ENCODE results near the gene CDH13. TPM values are rescaled to one million over a fixed set of nuclear protein-coding genes. Genes with fewer than 3 reads are reported as not detected.
"Not testable (repeated sequence)": the region's sequence is repeated elsewhere in the genome, so short reads cannot be mapped to it uniquely, and the experiment has no call there.

CDH13 gene
- total RNA-seq, 1 donor from 2014 or later = not detected

GRCh38 chr16:82881516-82881915 lies 254.7 kb downstream of the CDH13 start:
- intact Hi-C loops (cut with micrococcal nuclease) = no loop called here

- intact Hi-C loops (cut with micrococcal nuclease) = no loop called here
Measured at GRCh38 chr16:82882226-82882625, 255.5 kb downstream of the CDH13 start.

GRCh38 chr16:82882982-82883835 lies 256.4 kb downstream of the CDH13 start:
- intact Hi-C loops (cut with micrococcal nuclease) = no loop called here

- intact Hi-C loops (cut with micrococcal nuclease) = no loop called here
Measured at GRCh38 chr16:82884320-82884898, 257.6 kb downstream of the CDH13 start.

GRCh38 chr16:82886146-82886545 lies 259.4 kb downstream of the CDH13 start:
- intact Hi-C loops (cut with micrococcal nuclease) = no loop called here

GRCh38 chr16:82888591-82889001 lies 261.8 kb downstream of the CDH13 start:
- intact Hi-C loops (cut with micrococcal nuclease) = no loop called here

- intact Hi-C loops (cut with micrococcal nuclease) = no loop called here
Measured at GRCh38 chr16:82891424-82891823, 264.7 kb downstream of the CDH13 start.

- intact Hi-C loops (cut with micrococcal nuclease) = no loop called here
Measured at GRCh38 chr16:82891918-82892317, 265.1 kb downstream of the CDH13 start.

- intact Hi-C loops (cut with micrococcal nuclease) = no loop called here
Measured at GRCh38 chr16:82892324-82892723, 265.6 kb downstream of the CDH13 start.

GRCh38 chr16:82895843-82896242 lies 269.1 kb downstream of the CDH13 start:
- intact Hi-C loops (cut with micrococcal nuclease) = no loop called here

- intact Hi-C loops (cut with micrococcal nuclease) = no loop called here
Measured at GRCh38 chr16:82899006-82899405, 272.2 kb downstream of the CDH13 start.

- intact Hi-C loops (cut with micrococcal nuclease) = no loop called here
Measured at GRCh38 chr16:82899731-82900450, 273.1 kb downstream of the CDH13 start.

- intact Hi-C loops (cut with micrococcal nuclease) = no loop called here
Measured at GRCh38 chr16:82900559-82900958, 273.8 kb downstream of the CDH13 start.

- intact Hi-C loops (cut with micrococcal nuclease) = no loop called here
Measured at GRCh38 chr16:82911925-82912324, 285.2 kb downstream of the CDH13 start.

- intact Hi-C loops (cut with micrococcal nuclease) = no loop called here
Measured at GRCh38 chr16:82915139-82915824, 288.5 kb downstream of the CDH13 start.

- intact Hi-C loops (cut with micrococcal nuclease) = no loop called here
Measured at GRCh38 chr16:82917886-82918595, 291.3 kb downstream of the CDH13 start.

- intact Hi-C loops (cut with micrococcal nuclease) = loop anchor here (2.0 kb wide), 1 partner anchor 269 kb away; no protein-coding TSS in a partner anchor
Measured at GRCh38 chr16:82924075-82924854, 297.5 kb downstream of the CDH13 start.

GRCh38 chr16:82926500-82926899 lies 299.7 kb downstream of the CDH13 start:
- intact Hi-C loops (cut with micrococcal nuclease) = no loop called here

GRCh38 chr16:82933933-82934332 lies 307.2 kb downstream of the CDH13 start:
- intact Hi-C loops (cut with micrococcal nuclease) = not testable (repeated sequence)

- intact Hi-C loops (cut with micrococcal nuclease) = no loop called here
Measured at GRCh38 chr16:82935766-82936165, 309.0 kb downstream of the CDH13 start.
